K562 (cell line): ENCODE measurements around the gene COX11. TPM values are rescaled to one million over a fixed set of nuclear protein-coding genes. Genes with fewer than 3 reads are reported as not detected.

Experiments used
- ATAC-seq: fragments of 200-7000 bp; cut with Tn5 transposase; 3 replicates; pipeline ENCODE4 v1.9.1; 2020; ENCODE audit warnings: moderate library complexity
- BruUV-seq: library from RNA; stranded (reverse); fragments of 400-500 nt; replicated peaks from 2 replicates; lab custom pipeline; 2021; lab: Mats Ljungman, UMichigan
- CTCF ChIA-PET: fragments of 300-600 bp; formaldehyde crosslinking; extraction: SDS; loops from one replicate; lab custom pipeline; 2021; ENCODE audit warnings: low intra/inter-chr PET ratio; lab: Yijun Ruan, JAX
- POLR2A ChIA-PET: fragments of 300-600, 350-650 bp; sonication (Branson Sonifier 250); formaldehyde crosslinking; extraction: SDS; loops from one replicate; lab custom pipeline; 2021; ENCODE audit warnings: antibody characterized with exemption, inconsistent platforms; lab: Yijun Ruan, JAX
- DNase-seq, 4 experiments: peaks; one replicate each; pipeline versions ENCODE4 v3.0.0 to v3.0.0-alpha.2; 2011 to 2018; ENCODE audit warnings: low spot score in 3 of 4, mixed read lengths in 3 of 4; ENCODE audit errors: extremely low read depth in 1 of 4
- FAIRE-seq: peaks from 2 replicates; lab custom pipeline; 2011; peaks lifted over from hg19 to GRCh38; lab: Jason Lieb, UNC
- H2AFZ ChIP-seq: 2 replicates; pipeline ENCODE4 v1.6.0; 2011; ENCODE audit warnings: low read depth, low read length, control low read depth, inconsistent platforms
- H3K27ac ChIP-seq: fragments of 200-600 bp; 3 replicates; pipeline ENCODE4 v1.8.0; 2011; ENCODE audit warnings: low read depth, mild to moderate bottlenecking, control low read depth, inconsistent platforms, low read length, moderate library complexity, mixed read lengths; ENCODE audit errors: extremely low read depth
- H3K27me3 ChIP-seq, 2 experiments: fragments of 300-600 bp in 1 of 2; 2 replicates in 1 of 2; 3 replicates in 1 of 2; pipeline versions ENCODE4 v1.6.0 to v1.8.0; 2011; ENCODE audit warnings: inconsistent platforms in 2 of 2, low read length in 2 of 2, mild to moderate bottlenecking in 1 of 2, mixed read lengths in 1 of 2, moderate library complexity in 1 of 2; ENCODE audit not compliant: control insufficient read depth in 2 of 2, insufficient read depth in 2 of 2
- H3K36me3 ChIP-seq: fragments of 300-600 bp; 3 replicates; pipeline ENCODE4 v1.8.0; 2011; ENCODE audit warnings: mild to moderate bottlenecking, low read length, inconsistent platforms; ENCODE audit not compliant: control insufficient read depth, insufficient read depth
- H3K4me1 ChIP-seq, 2 experiments: fragments of 200-600 bp in 1 of 2; replicated peaks in 1 of 2; 2 replicates in 1 of 2; 3 replicates in 1 of 2; pipeline versions ENCODE4 v1.5.1 to v1.8.0; 2011; ENCODE audit warnings: inconsistent platforms in 2 of 2, low read length in 2 of 2, mild to moderate bottlenecking in 1 of 2, mixed read lengths in 1 of 2, moderate library complexity in 1 of 2; ENCODE audit not compliant: control insufficient read depth in 2 of 2, insufficient read depth in 2 of 2
- H3K4me2 ChIP-seq: 2 replicates; pipeline ENCODE4 v1.6.1; 2011; ENCODE audit warnings: low read length, control low read depth, inconsistent platforms, mixed read lengths; ENCODE audit not compliant: insufficient read depth
- H3K4me3 ChIP-seq: fragments of 200-600 bp; sonication (generic), shearing (Covaris generic); 2 replicates; pipeline ENCODE4 v1.5.1; 2016; ENCODE audit warnings: control low read depth, inconsistent platforms
- H3K79me2 ChIP-seq: fragments of 200-600 bp; 3 replicates; pipeline ENCODE4 v1.8.0; 2011; ENCODE audit warnings: low read length, inconsistent platforms; ENCODE audit not compliant: control insufficient read depth, insufficient read depth
- H3K9ac ChIP-seq, 2 experiments: 2 replicates each; pipeline versions ENCODE4 v1.6.0 to v1.6.1; 2011; ENCODE audit warnings: low read depth in 2 of 2, low read length in 2 of 2, control low read depth in 1 of 2, inconsistent platforms in 1 of 2, mild to moderate bottlenecking in 1 of 2, mixed read lengths in 1 of 2; ENCODE audit not compliant: insufficient read depth in 1 of 2
- H3K9me1 ChIP-seq: one replicate; pipeline ENCODE4 v1.6.0; 2011; ENCODE audit warnings: inconsistent platforms, mild to moderate bottlenecking, low read length, moderate library complexity; ENCODE audit not compliant: control insufficient read depth, insufficient read depth
- H3K9me3 ChIP-seq: replicated peaks from 2 replicates; pipeline ENCODE4 v1.5.1; 2011; ENCODE audit warnings: low read depth, low read length, inconsistent platforms; ENCODE audit not compliant: control insufficient read depth, insufficient read depth
- H4K20me1 ChIP-seq: replicated peaks from 2 replicates; pipeline ENCODE4 v1.6.1; 2011; ENCODE audit warnings: low read length, inconsistent platforms, mixed read lengths; ENCODE audit not compliant: control insufficient read depth, insufficient read depth
- GATAD2B ChIP-seq: fragments of 450-650 bp; IDR thresholded peaks from 2 replicates; pipeline ENCODE4 v1.6.1; 2017; ENCODE audit warnings: mild to moderate bottlenecking, borderline replicate concordance
- HCFC1 ChIP-seq: IDR thresholded peaks from 2 replicates; pipeline ENCODE4 v1.6.1; 2012; ENCODE audit warnings: low read depth, low read length, improper control_type of control experiment
- PURB ChIP-seq: sonication (generic); formaldehyde crosslinking; IDR thresholded peaks from 2 replicates; pipeline ENCODE4 v1.9.0; 2021; ENCODE audit warnings: low read depth, mild to moderate bottlenecking, missing genetic modification reagents
- TRIM28 ChIP-seq: fragments of 450-650 bp; IDR thresholded peaks from 2 replicates; pipeline ENCODE4 v1.6.1; 2017
- ZNF23 ChIP-seq: fragments of 250-450 bp; sonication (Bioruptor Pico); IDR thresholded peaks from 2 replicates; pipeline ENCODE4 v1.4.0; 2020; ENCODE audit warnings: mild to moderate bottlenecking
- ZNF280A ChIP-seq: fragments of 450-650 bp; IDR thresholded peaks from 2 replicates; pipeline ENCODE4 v1.6.1; 2018; ENCODE audit warnings: mild to moderate bottlenecking, low read depth; ENCODE audit not compliant: partially characterized antibody
- ZNF282 ChIP-seq: sonication (generic); formaldehyde crosslinking; IDR thresholded peaks from 2 replicates; pipeline ENCODE4 v1.8.1; 2023; ENCODE audit warnings: missing genetic modification reagents
- ZNF316 ChIP-seq: fragments of 450-650 bp; IDR thresholded peaks from 2 replicates; pipeline ENCODE4 v1.6.1; 2016
- ZNF551 ChIP-seq: fragments of 250-450 bp; sonication (Bioruptor Pico); IDR thresholded peaks from 2 replicates; pipeline ENCODE4 v1.5.0; 2021; ENCODE audit warnings: mild to moderate bottlenecking, moderate library complexity
- ZNF589 ChIP-seq: fragments of 200-800 bp; sonication (Bioruptor generic); IDR thresholded peaks from 2 replicates; pipeline ENCODE4 v1.6.1; 2016; ENCODE audit warnings: low read depth, missing genetic modification characterization, missing compliant biosample characterization
- ZNF592 ChIP-seq: fragments of 450-650 bp; IDR thresholded peaks from 2 replicates; pipeline ENCODE4 v1.6.1; 2017; ENCODE audit warnings: antibody characterized with exemption, mild to moderate bottlenecking
- WGBS: fragments of 100-300 bp; shearing (Covaris generic); methylation state at CpG from one replicate; pipeline ENCODE4 v1.1.6; 2016; ENCODE audit warnings: low coverage, mixed read lengths; ENCODE audit not compliant: insufficient coverage; ENCODE audit errors: missing lambda C conversion rate; 5-methylcytosine and 5-hydroxymethylcytosine counted together
- in situ Hi-C: fragments of 300-500 bp; cut with MboI; formaldehyde crosslinking; loops from 4 replicates; pipeline ENCODE4 v1.15.0; 2018; ENCODE audit warnings: inconsistent platforms, mixed read lengths
- intact Hi-C: fragments of 100-400 bp; cut with micrococcal nuclease; formaldehyde crosslinking; loops from 2 replicates; pipeline ENCODE4 v1.14.2; 2022
- polyA plus RNA-seq, 8 experiments: library from polyadenylated mRNA; depleted of rRNA in 4 of 8; stranded (reverse) in 5 of 8; unstranded in 3 of 8; fragments of >200 nt; fragmentation: Nextera tagmentation in 2 of 8; fragmentation: Illumina TruSeq in 1 of 8; extraction: Ambion mirVana in 2 of 8; extraction: Trizol in 1 of 8; gene quantifications; 2 replicates each; pipeline versions ENCODE4 v1.2.1 to v1.2.3, GENCODE V29; 2011 to 2014; ENCODE audit warnings: inconsistent platforms in 1 of 8, missing spikeins in 1 of 8
- total RNA-seq, 7 experiments: library from RNA; depleted of rRNA in 6 of 7; stranded (reverse); fragments of >200 nt in 6 of 7; fragmentation: Illumina TruSeq in 2 of 7; extraction: Trizol in 2 of 7; gene quantifications; 2 replicates each; pipeline versions ENCODE4 v1.2.1 to v1.2.3, GENCODE V29; 2011 to 2021; ENCODE audit warnings: low replicate concordance in 1 of 7

The COX11 gene
- total and polyA plus RNA-seq, 9 of the 15 experiments (the other 6 are each of a cell fraction or from before 2014, with no cell fraction given) = 18.5 to 112 (median 30.7) TPM

- H3K9me3 ChIP-seq = no peaks in the 10 kb centered on the region
- TF ChIP-seq HCFC1 = no peak
- no peak for TF ChIP-seq ZNF280A
- no peak for TF ChIP-seq ZNF589 (CRISPR knock-in tag)
- TF ChIP-seq ZNF23 (CRISPR knock-in tag) = no peak
- no peak for TF ChIP-seq ZNF316
- no peak for TF ChIP-seq ZNF551 (CRISPR knock-in tag)
- TF ChIP-seq ZNF592 = no peak
- TF ChIP-seq TRIM28 = no peak
- TF ChIP-seq ZNF282 = no peak
- no peak for TF ChIP-seq GATAD2B
- no peak for TF ChIP-seq PURB
Observed at GRCh38 chr17:54941285-54941684, 27.2 kb downstream of the COX11 start.

More at GRCh38 chr17:54941285-54941684, 27.2 kb downstream of the COX11 start:
- Histone ChIP-seq H3K79me2 (no peaks in the 10 kb centered on the region), H3K4me1 (peaks cover 0 to 3% of the 10 kb centered on the region in 2 experiments; a peak in 2 of 5 replicates), H3K9me1 (no peaks in the 10 kb centered on the region), H3K4me3 (no peak overlapping the region), H3K36me3 (peaks cover 28% of the 10 kb centered on the region; the same call in 1 of the 3 replicates), H3K4me2 (no peak overlapping the region), H3K9ac (no peak overlapping the region), H3K27me3 (no peaks in the 10 kb centered on the region), H2AFZ (no peak overlapping the region), H3K27ac (no peak overlapping the region), H4K20me1 (no peaks in the 10 kb centered on the region)
- POLR2A ChIA-PET = no interaction called here
- WGBS = 85% methylated on average over 1 of the region's 1 CpG
- no TSS peak for BruUV-seq
- in situ Hi-C loops = no loop called here
- CTCF ChIA-PET = no interaction called here
- FAIRE-seq (no peak), DNase-seq (no peak), ATAC-seq (no peak)
- intact Hi-C loops = no loop called here
